ENCODE data around the gene GPX6.

GPX6 gene

GRCh38 chr6:28458568-28458967 is 57.0 kb downstream of the GPX6 start:
- Histone ChIP-seq H3K79me2 (ENCODE audit: insufficient read depth, low read length) (no peaks in the 10 kb centered on the region), H3K36me3 (ENCODE audit: insufficient read depth, low read length) (no peaks in the 10 kb centered on the region), H3K4me3 (ENCODE audit: low read depth in 1 of 2, low read length in 2 of 2) (no peak overlapping the region), H3K4me1 (ENCODE audit: insufficient read depth, low read length) (no peaks in the 10 kb centered on the region), H3K4me2 (ENCODE audit: insufficient read depth, low read length) (no peak overlapping the region), H4K20me1 (ENCODE audit: insufficient read depth, low read length) (no peaks in the 10 kb centered on the region), H3K27ac (ENCODE audit: low read length) (no peak overlapping the region), H3K27me3 (ENCODE audit: insufficient read depth, low read length, poor library complexity) (peaks cover 28% of the 10 kb centered on the region), H2AFZ (ENCODE audit: low read depth, low read length) (no peak overlapping the region), H3K9ac (ENCODE audit: low read depth, low read length) (no peak overlapping the region), H3K9me3 (ENCODE audit: insufficient read depth, low read length, severe bottlenecking) (no peaks in the 10 kb centered on the region)
- DNase-seq, result no peak
- no peak for ATAC-seq (ENCODE audit: insufficient read depth, low read depth)
- TF ChIP-seq CTCF (IDR thresholded peaks at IDR 0.05; ENCODE audit: borderline replicate concordance, extremely low read depth, low read length, poor library complexity, severe bottlenecking) (no peak), EZH2 (IDR thresholded peaks at IDR 0.05; ENCODE audit: borderline replicate concordance, low read depth, low read length, severe bottlenecking) (no peak)

Measured in DND-41 (cell line).